ENCODE results near the gene NSDHL.

GRCh38 chrX:152872522-152872921, 41.7 kb downstream of the NSDHL start:
- TF ChIP-seq CTCF (IDR thresholded peaks at IDR 0.05), result no peak
- TF ChIP-seq POLR2A (IDR thresholded peaks at IDR 0.05), result no peak
